ENCODE results near the gene TCERG1L.

DNA sequence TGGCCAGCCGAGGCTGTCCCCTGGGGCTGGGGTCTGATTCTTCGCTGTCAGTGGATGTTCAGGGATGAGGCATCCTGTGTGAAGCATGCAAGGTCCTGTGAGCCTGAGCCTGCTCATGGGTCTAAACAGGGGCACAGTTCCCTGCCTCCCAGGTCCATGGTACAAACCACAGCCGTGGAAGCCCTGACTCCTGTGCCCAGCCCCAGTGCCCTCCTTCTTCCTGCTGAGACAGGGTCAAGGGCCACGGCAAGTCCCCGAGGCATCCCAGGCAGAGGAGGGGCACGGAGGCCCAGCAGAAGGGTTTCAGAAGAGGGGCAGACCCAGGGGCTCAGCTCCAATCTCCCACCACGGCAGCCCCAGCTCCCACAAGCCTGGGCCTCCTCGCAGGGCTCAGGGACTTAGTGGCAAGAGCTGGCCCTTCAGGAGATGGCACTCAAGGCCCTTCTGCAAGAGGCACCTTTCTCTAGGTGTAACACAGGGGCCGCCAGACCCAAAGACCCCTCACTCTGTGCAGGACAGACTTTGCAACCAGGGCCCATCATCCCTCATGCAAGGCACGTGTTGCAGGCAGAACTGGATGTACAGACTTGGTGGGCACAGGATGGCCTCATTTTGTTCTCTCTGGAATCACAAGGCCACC is 248.8 kb downstream of the TCERG1L start:
- no peak for TF ChIP-seq POLR2AphosphoS5 (IDR thresholded peaks at IDR 0.05; ENCODE audit: low read depth, low read length)
- no peak for TF ChIP-seq TAF1 (IDR thresholded peaks at IDR 0.05; ENCODE audit: borderline replicate concordance, insufficient read depth, low read length)
